ENCODE results near the gene PAM16. TPM values are rescaled to one million over a fixed set of nuclear protein-coding genes. Genes with fewer than 3 reads are reported as not detected.

PAM16 gene
- total RNA-seq, 2 donors from 2014 or later: 25.3 to 28.8 TPM

DNA sequence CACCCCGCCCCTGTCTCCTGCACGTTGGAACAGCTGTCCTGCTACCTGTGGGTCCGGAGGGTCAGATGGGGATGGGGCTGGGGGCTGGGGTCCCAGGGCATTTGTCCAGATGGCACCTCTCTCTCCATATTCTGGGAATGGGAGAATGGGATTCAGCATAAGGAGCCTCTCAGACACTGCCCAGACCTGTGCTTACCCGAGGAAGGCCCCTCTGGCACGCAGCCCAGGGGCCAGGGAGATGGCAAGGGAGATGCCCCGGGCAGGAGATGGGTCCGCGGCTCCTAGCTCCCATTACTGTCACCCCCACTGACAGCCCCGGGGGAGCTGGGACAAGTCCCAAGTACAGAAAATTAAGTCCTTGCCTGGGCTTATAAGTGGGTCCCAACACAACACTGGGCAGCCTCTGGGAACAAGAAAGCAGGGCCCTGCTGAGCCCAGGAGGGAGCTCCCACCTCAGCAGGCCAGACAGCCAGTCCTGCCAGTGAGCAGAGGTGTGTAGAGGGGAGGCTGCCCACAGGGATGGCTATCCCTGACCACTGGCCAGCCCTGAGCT, 22.3 kb upstream of the PAM16 start:
- intact Hi-C loops (cut with DNase I): no loop called here
- DNase-seq (ENCODE audit: low spot score): no peak

DNA sequence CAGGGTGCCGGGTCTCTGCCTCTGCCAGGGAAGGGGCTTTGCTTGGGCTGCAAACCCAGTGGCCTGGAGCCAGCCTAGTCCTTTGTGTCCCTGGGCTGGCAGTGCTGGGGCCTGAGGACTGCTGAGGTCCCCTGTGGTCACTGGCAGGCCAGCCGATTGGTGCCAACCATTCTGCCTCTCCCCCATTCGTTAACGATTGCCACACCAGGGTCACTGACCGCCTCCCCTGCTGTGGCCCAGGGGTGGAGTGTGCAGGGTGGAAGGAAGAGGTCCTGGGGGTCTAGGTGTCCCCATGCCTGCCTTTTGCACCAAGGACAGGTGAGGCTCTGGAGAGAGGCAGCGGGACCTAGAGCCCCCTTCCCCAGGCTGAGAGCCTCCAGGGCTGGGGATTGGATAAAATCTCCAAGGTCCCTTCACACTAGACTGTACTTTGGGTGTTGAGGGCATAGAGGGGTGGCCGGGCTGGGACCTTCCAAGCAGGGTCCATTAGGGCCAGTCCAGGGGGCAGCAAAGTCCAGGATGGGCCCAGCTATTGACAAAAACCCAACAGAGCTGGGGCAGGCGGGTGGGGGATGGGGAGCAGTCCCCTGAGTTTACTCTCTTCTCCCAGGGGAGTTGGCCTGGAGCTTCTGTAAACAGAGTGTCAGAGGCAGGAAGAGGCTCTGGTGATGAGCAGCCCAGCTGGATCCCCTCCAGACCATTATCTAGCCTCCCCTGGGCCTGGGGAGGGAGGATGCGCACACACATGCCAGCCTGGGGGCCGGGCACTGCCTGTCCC, 21.6 kb upstream of the PAM16 start:
- intact Hi-C loops (cut with DNase I): no loop called here

DNA sequence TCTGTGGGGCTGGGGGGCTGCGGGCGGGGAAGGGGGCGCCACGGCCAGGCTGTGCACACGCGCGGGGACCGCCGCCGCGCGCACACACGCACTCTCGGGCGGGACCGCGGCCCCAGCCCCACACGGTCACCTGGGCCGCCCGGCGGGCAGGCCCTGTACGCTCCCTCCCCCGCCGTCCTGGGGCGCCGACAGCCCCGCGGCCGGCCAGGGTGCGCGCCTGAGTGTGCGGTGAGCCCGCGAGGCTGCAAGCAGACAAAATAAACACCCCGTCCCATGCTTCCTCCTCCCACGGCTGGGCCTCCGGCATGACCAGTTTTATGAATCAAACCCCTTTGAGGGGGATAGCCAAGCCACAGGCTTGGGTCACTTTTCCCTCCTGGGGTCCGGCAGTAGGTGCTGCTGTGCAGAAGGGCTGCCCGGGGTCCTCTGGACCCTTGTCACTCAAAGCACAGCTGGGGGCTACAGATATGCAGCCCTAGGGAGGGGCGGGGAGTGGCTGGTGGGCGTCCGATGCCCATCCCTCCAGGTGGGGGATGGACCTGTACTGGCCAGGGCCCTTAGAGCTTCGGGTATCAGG, 21.0 kb upstream of the PAM16 start:
- no peak for DNase-seq (ENCODE audit: low spot score)
- intact Hi-C loops (cut with DNase I): no loop called here

More for the DNA sequence above, 21.6 kb upstream of the PAM16 start:
- no peak for DNase-seq (ENCODE audit: low spot score)

DNA sequence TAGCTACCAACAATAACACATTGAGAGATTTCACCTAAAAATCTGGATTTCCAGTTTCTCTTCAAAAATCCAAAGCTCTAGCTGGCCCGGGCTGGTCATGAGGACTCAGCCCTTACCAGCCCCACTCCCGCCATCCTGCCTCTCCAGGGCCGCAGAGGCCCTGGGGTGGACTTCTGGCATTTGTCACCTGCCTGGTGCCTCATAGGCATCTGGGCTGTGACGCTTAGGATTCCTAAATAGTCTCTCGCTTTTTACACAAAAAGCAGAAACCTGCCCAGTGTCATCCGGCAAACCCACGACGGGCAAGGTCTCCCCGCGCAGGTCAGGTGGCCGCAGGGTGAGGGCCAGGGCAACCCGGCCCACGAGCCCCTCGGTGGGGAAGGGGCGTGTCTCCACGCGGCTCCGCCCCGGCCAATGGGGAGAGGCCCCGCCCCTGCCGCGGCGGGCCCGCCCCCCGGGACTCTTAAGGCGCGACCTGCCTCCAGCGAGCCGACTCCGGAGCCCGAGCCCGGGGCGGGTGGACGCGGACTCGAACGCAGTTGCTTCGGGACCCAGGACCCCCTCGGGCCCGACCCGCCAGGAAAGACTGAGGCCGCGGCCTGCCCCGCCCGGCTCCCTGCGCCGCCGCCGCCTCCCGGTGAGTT, 20.4 kb upstream of the PAM16 start, which contains the start of gene VASN:
Gene VASN, plus strand, starts transcription at position 492 of the 644 bp plus-strand sequence. CDS start 9,030 bp downstream, outside the sequence.
- intact Hi-C loops (cut with DNase I): no loop called here
- peak; percentile 95 for DNase-seq (ENCODE audit: low spot score)

DNA sequence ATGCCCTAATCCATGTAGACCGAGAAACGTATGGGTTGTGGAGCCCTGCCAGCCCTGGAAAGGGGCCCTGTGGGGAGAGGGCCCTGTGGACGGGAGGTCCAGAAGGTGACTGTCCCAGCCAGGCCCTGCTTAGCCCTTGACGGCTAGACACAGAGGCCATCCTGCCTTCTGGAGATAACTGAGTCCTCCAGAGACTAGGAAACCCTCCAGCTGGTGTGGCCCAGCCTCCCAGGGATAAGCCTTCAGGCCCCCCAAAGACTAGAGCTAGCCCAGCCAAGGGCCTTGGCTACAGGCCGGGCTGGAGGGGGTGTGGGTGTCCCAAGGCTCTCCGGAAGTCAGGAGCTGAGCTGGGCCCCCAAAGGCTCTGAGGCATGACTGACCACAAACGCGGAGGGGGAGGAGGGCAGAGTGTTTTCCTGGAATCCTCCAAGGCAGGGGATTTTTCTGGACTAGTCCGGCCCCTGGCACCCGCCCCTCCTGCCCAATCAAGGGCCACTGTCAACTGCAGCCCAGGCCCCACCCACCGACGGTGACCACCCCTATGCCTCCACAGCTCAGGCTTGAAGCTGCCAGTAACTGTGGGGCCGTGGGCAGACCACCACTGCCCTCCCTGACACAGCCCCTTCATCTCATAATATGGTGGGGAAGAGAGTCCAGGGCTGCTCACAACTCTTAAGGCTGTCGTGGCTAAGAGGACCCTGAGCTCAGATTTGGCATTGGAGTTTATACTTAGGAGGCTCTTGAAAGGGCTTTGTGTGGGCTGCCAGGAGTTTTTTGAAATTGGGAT, 19.6 kb upstream of the PAM16 start:
- peak; percentile 95 for DNase-seq (ENCODE audit: low spot score)
- intact Hi-C loops (cut with DNase I): no loop called here

DNA sequence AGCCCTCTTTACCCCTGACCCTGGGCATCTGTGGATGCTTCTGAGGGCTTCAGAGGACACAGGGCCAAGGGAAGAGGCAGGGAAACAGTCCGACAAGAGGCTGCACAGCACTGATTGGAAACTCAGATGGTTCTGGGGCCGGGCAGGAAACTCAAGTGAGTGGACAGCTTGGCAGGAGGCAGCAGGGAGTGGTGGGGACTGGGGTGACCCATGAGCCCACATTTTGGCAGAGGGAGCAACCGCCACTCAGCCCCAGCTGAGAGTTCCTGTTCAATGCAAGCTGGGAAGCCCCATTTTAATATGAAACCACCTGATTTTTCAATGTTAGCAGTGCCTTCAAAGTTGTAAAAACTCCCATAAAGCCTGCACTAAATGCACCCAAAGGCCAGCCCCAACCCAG, 19.0 kb upstream of the PAM16 start:
- intact Hi-C loops (cut with DNase I): no loop called here
- DNase-seq (ENCODE audit: low spot score): no peak

DNA sequence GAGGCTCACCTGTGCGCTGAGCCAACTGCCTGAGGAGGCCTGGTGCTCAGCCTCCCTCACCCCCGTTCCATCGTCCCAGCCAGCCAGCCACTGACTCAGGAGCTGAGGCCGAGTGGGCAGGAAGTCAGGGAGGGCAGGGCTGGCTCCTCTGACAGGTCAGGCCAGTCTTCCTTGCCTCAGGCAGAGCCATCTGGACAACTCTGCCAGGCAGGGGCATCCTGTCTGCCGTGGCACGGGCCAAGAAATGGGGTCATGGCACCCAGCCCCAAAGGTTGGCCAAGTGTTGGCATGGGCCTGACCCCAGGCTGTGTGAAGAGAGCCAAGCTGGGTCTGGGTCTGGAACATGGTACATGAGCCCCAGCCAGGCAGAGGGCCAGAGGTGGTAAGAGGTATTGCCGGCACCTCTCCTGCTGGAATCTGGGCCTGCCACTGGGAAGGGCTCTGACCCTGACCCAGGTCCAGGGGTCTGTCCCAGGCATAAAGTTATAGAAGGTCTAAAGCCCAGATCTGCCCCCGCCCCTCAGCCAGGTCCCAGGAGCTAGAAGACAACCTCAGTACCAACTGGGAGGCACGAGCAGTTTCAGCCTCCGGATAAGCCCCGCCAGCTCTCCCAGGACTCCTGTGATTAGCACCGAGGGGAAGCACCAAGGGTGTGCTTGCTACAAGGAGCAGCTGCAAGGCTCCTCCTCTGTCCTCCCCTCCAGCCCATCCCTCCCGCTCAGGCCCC, 18.0 kb upstream of the PAM16 start:
- intact Hi-C loops (cut with DNase I): no loop called here
- no peak for DNase-seq (ENCODE audit: low spot score)

DNA sequence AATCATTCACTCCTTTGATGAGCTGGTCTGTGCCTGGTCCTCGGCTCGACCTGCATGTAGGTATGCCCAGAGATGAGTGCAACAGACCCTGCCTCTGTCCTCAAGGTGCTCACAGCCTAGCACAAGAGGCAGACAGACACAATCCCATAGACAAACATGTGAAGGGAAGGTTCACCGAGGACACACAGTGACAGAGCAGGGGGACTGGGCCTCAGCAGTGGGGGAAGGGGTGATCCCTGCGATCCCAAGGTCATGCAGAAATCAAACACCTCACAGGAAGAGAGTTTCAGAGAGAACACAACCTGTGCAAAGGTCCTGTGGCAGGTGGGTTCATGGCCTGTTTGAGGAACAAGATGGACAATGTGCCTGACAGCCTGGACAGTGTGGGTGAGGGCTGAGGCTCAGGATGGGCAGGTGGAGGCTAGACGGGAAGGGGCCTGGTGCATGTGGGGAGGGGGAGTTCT, 16.3 kb upstream of the PAM16 start:
- intact Hi-C loops (cut with DNase I): no loop called here
- DNase-seq (ENCODE audit: low spot score): no peak

DNA sequence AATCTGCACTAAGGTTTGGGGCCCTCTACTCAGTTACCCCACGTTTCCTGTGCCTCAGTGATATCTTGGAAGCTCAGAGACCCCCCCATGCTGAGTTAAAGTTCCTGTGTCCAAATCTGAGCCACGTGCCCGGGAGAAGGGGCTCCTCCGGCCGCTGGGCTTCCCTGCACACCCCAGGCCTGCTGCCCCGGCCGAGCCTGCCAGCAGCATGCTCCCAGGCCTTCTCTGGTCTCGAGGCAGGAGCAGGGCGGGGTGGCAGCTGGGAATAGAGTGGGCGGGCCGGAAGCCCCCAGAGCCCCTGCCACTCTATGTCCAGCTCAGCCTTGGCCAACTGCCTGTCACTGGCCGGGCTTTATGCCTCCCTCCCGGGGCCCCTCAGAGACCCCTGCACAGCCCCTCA, 14.9 kb upstream of the PAM16 start:
- intact Hi-C loops (cut with DNase I): no loop called here
- no peak for DNase-seq (ENCODE audit: low spot score)

DNA sequence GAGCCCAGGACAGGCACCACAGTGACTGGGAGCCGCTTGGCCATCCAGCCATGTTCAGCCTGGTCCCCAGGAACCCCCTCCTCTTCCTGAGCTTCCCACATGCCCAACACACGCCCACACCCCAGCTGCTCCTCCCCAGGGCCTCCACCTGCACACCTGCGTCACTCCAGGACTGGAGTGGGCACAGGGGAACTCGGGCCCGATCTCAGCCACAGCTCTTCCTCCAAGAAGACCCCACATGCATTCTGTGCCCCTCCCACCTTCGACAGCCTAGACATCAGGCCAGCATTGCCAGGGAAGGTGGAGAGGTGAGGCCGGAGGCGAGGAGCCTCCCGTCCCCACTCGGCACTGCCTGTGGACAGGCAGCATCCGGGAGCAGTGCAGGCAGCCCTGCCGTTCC, 14.5 kb upstream of the PAM16 start:
- intact Hi-C loops (cut with DNase I): no loop called here
- DNase-seq (ENCODE audit: low spot score): no peak

DNA sequence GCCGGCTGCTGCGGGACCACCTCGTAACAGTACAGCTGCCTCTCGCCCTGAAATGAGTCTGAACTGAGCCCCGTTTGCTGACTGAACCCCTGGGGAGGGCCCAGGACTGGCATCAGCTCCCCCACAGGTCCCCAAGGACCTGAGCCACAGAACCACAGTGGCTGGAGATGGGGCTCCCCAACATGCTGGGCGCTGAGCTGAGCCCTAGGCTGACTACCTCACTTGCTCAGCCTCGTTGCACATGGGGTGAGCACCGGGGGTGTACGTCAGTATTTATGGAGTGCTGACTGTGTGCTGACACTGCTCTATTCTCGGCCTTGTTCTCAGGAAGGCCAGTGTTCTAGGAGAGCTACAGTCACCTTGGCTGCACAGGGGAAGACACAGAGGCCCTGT, 13.9 kb upstream of the PAM16 start:
- intact Hi-C loops (cut with DNase I): no loop called here

DNA sequence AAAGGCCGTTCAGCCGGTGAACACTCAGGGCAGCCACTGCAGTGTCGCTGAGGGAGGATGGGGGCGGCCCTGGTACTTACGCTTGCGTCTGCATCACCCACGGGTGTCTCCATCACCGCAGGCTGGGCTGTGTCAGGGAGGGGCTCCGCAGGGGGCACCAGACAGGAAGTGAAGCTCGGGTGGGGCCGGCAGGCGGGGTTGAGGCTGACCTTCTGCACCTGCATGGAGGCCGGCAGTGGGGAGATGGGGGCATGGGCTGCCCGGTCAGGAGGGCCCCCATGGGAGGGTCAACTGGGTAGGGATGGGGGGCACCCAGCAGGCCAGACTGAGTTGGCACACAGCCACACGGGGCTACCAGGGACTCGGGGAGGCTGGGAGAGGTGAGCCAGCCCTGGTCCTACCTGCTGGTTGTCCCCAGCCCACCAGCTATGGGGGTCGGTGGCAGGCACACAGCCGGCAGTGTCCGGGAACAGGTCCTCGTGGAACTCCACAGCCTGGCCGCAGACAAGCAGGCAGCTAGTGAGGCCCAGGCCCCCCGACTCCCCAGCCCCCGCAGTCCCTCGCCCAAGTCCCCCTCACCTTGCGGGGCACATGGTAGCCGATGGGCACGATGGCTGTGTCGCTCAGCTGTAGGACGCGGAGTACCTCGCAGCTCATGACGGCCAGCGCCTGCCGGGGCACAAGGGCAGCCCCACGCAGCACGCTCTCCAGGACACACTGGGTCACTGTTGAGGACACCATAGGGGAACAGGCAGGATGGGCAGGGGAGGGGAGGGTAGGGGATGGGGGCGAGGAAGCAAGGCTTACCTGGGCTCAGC, 13.3 kb upstream of the PAM16 start:
- DNase-seq (ENCODE audit: low spot score): no peak

More for the DNA sequence above, 13.9 kb upstream of the PAM16 start:
- DNase-seq (ENCODE audit: low spot score): no peak

DNA sequence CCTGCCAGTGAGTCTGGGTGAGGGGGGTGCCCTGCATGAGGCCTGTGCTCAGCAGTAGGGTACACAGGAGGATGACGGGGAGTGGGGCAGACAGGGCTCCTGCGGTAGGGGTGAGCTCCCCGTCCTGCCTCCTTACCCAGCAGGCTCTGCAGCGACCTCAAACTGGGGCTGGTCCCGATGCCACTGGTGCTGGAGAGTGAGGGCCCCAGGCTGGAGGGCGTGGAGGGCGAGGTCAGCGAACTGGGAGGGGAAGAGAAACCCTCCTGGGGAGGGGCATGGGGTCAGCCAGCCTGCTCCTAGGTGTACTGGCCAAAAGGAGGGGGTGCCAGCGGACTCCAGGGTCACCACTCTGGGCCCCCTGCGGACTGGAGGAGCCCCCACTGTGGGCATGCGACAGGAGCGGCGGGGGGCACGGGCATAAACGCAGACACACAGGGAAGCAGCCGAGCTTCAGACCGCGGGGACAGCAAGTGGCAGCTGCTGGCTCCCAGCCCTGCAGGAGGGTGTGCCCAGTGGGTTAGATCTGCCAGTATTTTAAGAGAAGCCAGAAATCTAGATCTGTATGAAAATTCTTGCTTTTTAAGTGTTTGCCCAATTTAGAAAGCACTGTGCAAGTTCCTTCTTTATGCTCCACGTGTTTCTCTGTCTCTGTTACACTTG, 11.5 kb upstream of the PAM16 start:
- intact Hi-C loops (cut with DNase I): no loop called here
- DNase-seq (ENCODE audit: low spot score): no peak

More for the DNA sequence above, 13.3 kb upstream of the PAM16 start:
- intact Hi-C loops (cut with DNase I): no loop called here

DNA sequence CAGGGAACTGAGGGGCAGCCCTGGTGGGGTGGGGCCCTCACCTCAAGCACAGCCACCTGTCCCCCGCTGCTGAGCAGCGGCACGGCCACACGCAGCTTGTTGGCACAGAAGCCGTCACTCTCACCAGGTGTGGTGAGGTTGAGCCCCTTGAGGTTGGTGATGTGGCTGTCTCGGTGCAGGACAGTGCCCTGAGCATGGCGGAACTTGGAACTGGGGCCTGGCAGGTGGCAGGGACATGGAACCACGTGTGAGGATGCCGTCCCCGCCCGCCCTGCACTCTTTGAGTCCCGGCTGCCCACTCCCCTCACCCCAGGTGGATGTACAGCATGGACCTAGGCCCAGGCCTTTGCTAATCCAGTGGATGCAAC, 10.8 kb upstream of the PAM16 start:
- no peak for DNase-seq (ENCODE audit: low spot score)
- intact Hi-C loops (cut with DNase I): no loop called here

DNA sequence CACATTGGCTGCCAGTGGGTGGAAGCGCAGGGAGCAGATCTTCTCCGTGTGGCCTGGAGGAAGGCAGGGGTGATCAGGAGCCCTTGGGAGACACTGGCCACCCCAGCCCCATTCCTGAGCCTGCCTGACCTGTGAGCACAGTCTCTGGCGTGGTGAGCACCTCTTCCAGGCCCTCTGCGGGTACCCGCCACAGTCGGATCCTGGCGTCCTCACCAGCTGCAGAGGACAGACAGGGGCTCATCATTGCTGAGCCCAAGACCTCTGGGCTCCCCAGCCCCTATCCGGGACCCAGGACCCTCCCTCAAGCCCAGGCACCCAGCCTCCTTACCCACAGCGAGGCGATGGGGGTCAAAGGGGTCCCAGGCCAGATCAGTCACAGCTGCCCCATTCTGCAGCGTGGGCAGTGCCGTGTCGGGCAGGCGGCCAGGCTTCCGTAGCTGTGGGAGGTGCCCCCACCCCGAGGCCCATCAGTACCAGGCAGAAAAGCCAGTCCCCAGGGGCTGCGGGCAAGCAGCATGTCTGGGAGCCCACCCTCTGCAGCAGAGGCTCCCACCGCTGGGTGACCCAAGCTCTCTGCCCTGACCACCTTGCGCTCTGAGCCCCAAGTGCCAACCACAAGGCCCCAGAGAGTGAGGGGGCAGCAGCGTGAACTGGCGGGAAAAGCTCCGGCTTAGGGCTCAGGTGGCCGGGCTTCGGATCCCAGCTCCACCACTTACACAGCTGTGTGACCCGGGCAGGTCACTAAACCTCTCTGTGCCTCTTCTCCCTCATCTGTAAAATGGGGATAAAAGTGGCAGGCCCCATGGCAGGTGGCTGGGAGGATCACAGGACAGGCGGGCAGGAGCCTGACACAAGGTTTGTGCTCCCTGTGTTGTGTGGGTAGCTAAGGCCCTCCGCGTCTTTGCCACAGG, 10.2 kb upstream of the PAM16 start:
- no peak for DNase-seq (ENCODE audit: low spot score)
- intact Hi-C loops (cut with DNase I): no loop called here

DNA sequence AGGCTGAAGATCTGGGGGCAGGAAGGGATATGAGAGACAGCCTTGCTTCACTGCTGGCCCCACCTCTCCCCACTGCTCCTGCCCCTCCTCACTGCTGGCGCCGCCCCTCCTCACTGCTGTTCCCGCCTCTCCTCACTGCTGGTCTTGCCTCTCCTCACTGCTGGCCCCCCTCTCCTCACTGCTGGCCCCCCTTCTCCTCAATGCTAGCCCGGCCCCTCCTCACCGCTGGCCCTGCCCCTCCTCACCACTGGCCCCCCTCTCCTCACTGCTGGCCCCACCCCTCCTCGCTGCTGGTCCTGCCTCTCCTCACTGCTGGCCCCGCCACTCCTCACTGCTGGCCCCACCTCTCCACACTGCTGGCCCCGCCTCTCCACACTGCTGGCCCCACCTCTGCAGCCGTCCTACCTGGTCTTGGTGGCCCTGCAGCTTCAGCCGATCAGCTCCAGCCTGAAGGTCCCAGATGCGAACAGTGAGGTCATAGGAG, 9.5 kb upstream of the PAM16 start:
- intact Hi-C loops (cut with DNase I): no loop called here
- DNase-seq (ENCODE audit: low spot score): no peak

Data from posterior vena cava (tissue), 2 donors.